ENCODE results near the gene ZFTA.
"Not testable (repeated sequence)": the region's sequence is repeated elsewhere in the genome, so short reads cannot be mapped to it uniquely, and the experiment has no call there.

ZFTA gene

DNA sequence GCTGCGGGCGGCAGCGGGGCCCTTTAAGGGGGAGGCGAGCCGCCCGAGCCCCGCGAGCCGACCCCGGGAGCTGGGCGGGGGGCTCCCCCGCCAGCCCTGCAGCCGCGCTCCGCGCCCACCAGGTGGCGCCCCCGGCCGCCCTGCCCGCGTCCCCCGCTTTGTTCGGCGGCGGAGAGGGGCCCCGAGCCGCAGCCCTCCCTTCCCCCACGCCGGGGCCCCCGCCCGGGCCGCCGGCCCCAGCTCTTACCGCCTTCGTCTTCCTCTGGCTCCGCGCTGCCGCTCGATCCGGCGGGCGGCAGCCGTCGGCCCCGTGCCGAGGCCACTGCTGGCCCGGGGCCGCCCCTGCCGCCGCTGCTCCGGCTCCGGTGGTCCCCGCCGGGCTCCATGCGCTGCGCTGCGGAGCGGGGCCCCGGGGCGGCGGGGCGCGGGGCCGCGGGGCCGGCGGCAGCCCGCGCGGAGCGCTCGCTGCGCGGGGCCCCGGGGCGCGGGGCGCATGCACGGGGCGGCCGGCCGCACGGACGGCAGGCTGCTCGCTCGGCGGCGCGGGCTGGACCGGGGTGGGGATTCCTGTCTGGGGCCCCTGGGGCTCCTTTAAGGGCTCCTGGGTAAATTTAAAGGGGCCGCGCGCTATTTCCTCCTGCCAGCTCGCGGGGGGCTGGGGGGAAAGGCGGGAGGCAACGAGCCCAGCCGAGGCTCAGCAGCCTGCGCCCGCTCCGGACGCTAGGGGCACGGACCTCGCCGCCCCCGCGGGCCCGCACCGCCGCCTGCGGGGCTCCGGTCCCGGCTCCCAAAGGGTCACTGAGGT, at the start of gene ZFTA:
Gene ZFTA, minus strand, starts transcription at position 539 of the 805 bp plus-strand sequence. Its CDS starts 153 bp downstream, at position 386.
- DNase-seq: peak; percentile 83

- DNase-seq: no peak
Observed at GRCh38 chr11:63817758-63818498, 49.4 kb upstream of the ZFTA start.

- no peak for DNase-seq
Observed at GRCh38 chr11:63816732-63817131, 48.2 kb upstream of the ZFTA start.

DNA sequence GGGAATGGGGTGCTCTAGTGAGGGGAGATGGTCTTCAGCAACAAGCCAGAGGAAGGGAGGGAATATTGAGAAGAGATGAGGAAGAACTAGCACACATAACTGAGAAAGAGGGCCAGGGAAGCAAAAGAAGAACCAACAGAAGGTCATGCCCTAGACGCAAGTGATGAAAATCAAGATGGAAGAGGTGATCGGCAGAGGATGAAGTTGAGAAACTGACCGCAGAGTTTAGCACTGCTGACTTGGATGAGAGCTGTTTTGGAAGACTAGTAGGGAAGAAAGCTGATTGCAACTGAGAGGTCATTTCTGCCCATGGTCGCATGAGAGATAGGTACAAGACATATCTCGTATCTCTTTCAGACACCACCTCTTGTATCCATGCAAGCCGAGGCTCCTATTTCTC, 47.6 kb upstream of the ZFTA start:
- DNase-seq: no peak

GRCh38 chr11:63814383-63814736, 45.8 kb upstream of the ZFTA start:
- DNase-seq: peak; percentile 31

DNA sequence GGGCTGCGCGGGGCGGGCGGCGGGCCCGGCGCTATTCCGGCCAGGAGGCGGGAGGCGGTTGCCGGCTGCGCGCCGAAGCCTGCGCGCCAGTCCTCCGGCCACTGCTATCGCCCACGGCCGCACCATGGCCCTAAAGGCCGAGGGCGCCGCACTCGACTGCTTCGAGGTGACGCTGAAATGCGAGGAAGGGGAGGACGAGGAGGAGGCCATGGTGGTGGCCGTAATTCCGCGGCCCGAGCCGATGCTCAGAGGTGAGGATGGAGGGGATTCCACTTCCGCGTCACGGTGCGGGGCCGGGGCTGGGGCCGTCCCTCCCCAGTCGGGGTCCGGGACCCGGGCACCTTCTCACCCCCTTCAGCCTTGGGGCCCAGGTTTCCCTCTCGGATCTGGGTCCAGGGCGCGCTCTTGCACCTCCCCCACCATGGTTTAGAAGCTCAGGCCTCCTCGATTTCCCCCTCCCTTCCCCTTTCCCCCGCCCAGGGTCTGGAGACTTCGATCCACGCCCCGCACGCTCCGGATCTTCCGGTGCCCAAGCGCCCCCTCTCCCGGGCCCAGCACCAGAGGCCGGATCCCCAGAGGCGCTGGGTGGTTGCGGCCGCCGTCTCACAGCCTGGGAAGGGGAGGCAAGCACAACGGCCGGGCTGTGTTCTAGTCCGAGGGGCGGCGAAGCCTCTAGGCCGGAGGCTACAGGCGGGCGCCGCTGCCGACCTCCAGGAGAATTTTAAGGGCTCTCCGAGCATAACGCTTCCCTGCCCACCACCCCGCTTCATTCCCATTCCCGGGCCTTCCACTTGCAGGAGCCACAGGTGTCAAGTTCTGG, 45.2 kb upstream of the ZFTA start:
- peak; percentile 80 for DNase-seq

- peak; percentile 87 for DNase-seq
Observed at GRCh38 chr11:63813035-63813562, 44.5 kb upstream of the ZFTA start, which contains the start of gene SPINDOC. TSS of gene SPINDOC (plus strand) at chr11:63813456. CDS start at chr11:63813687, 231 bp downstream.

- DNase-seq: no peak
Observed at GRCh38 chr11:63811522-63811921, 42.9 kb upstream of the ZFTA start.

- DNase-seq: not testable (repeated sequence)
Observed at GRCh38 chr11:63810383-63810782, 41.8 kb upstream of the ZFTA start.

GRCh38 chr11:63805844-63806415, 37.4 kb upstream of the ZFTA start:
- no peak for DNase-seq

GRCh38 chr11:63804259-63804658, 35.7 kb upstream of the ZFTA start:
- DNase-seq: no peak

DNA sequence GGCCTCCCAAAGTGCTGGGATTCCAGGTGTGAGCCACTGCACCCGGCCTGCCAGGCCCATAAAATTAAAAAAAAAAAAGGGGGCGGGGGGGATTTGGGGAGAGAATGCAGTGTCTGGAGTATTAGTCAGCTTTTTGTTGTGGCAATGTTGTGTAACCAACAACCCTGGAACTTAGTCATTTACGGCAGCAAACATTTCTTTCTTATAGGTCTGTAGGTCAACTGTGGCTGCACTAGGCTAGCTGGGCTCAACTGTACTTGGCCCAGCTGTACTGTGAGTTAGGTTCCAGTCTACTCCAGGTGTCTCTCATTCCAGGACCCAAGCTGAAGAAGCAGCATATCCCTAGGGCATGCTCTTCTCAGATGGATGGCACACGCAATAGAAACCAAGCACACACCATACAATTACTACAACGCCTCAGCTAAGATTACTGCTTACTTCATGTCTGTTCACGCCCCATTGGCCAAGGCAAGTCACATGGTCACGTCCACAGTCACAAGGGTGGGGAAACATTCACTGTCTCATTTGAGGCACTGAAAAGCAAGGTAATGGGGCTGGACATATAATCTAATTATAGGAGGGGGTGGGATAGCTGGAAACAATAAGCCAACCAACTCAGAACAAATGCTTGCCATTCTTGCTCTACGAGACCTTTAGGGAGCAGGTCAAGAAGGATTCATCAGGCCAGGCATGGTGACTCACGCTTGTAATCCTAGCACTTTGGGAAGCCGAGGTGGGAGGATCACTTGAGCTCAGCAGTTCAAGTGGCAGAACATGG, 34.3 kb upstream of the ZFTA start:
- DNase-seq: peak; percentile 24

GRCh38 chr11:63800921-63801320, 32.3 kb upstream of the ZFTA start:
- no peak for DNase-seq

DNA sequence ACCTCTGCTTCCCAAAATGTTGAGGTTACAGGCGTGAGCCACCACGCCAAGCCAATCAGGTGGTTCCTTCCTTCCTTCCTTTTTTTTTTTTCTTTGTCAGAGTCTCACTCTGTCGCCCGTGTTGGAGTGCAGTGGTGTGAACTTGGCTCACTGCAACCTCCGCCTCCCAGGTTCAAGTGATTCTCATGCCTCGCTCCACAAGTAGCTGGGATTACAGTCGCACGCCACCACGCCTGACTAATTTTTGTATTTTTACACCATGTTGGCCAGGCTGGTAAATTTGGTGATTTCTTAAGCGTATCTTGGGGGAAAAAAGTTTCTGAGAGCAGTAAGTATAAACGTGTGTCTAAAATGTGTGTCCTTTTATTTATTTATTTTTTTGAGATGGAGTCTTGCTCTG, 26.5 kb upstream of the ZFTA start:
- DNase-seq: no peak

- no peak for DNase-seq
Observed at GRCh38 chr11:63793161-63793560, 24.6 kb upstream of the ZFTA start.

DNA sequence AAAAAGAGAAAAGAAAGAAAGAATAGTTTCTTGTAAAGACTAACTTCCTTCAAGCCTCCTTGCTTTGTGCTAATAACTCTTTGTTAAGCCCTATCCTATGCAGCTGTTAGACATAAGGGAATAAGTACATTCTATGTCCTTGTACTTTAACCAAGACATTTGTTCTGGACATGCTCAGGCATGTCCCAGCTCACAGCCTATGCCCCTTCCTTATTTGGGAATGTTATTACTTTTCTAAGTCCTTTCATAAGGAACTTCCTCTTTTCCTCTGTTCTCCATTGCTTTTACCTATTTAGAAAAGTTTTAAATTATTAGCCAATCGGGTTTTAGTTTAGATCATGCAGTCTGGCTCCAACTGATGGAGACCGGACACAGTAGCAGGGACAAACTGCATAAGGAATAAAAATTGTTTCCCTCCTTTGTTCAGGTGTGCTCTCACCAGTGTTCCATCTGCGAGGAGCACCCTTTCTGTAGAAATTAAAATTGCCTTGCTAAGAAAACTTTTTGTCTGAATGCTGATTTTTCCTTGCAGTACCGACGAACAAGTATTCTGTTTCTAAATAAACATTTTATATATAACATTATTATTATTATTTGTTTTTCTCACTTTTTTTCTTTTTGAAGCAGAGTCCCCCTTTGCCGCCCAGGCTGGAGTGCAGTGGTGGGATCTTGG, 23.1 kb upstream of the ZFTA start:
- no peak for DNase-seq

DNA sequence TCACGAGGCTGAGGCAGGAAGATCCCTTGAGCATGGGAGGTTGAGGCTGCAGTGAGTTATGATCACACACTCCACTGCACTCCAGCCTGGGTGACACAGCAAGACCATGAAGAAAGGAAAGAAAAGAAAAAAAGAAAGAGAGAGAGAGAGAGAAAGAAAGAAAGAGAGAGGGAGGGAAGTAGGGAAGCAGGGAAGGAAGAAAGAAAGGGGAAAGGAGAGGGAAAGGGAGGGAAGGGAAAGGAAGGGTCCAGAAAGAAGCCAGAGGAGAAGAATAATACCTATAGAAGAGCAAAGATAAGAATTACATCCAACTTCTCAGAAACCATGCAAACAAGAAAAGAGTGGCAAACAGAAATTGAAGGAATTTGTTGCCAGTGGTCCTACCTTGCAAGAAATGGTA, 17.2 kb upstream of the ZFTA start:
- no peak for DNase-seq

DNA sequence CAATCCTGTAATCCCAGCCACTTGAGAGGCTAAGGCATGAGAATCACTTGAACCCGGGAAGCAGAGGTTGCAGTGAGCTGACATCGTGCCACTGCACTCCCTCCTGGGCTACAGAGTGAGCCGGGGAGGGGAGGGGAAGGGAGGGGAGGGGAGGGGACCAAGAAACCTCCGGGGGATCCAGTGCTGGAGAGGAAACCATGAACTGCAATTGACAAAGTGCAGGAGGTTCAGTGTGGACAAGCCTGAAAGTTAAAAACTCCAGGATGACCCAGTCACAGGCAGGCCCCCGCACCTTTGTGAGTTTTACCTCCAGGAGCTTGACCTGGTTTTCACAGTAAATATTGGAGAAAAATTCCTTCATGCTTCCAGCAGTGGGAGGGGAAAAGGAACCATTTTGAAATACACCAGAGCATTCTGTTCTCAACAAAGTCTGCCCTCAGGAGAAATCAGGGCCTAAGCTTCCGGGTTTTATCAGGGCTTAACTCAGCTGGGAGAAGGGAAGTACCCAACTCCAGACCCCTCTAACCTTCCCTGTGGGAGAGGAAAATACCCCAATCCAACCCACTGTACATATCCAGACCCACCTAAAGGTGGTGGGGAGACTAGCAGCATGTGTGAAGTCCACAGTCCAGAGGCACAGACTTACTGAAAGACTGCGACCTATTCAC, 15.5 kb upstream of the ZFTA start:
- DNase-seq: no peak

DNA sequence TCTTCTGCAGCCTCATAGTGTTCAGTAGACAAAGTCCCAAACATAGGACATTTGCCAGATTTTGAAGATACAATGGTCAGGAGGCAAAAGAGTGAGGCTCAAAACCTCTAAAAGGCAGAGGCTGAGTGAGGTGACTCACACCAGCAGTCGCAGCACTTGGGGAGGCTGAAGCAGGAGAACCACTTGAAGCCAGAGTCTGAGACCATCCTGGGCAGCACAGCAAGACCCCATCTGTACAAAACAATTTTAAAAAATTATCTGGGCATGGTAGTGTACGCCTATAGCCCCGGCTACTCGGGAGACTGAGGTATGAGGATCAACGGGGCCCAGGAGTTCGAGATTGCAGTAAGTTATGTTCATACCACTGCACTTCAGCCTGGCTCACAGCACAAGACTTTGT, 14.2 kb upstream of the ZFTA start:
- DNase-seq: no peak

- no peak for DNase-seq
Observed at GRCh38 chr11:63779039-63779438, 10.5 kb upstream of the ZFTA start.

DNA sequence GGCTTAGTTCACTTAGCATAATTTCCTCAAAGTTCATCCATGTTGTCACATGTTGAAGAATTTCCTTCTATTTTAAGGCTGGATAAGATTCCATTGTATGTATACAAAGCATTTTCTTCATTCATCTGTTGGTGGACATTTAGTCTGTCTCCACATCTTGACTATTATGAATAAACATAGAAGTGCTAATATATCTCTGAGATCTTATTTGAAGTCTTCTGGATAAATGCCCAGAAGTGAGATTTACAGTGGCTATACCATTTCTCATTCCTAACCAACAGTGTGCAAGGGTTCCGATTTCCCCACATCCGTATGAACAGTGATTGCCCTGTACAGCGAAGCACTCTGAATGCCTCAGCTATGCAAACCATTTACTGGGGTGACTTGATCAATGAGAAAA, 6.6 kb upstream of the ZFTA start:
- DNase-seq: no peak
